Karpas-422 (cell line): ENCODE measurements around the gene AATK. TPM values are rescaled to one million over a fixed set of nuclear protein-coding genes. Genes with fewer than 3 reads are reported as not detected.

Source experiments
- DNase-seq: peaks from one replicate; pipeline ENCODE4 v3.0.0-alpha.2; 2015
- H2AFZ ChIP-seq: fragments of 200-600 bp; sonication (generic); 2 replicates; pipeline ENCODE4 v1.6.1; 2014; ENCODE audit warnings: antibody characterized with exemption, low read length, mixed read lengths
- H3K27ac ChIP-seq: fragments of 200-600 bp; sonication (generic); 2 replicates; pipeline ENCODE4 v1.5.1; 2014; ENCODE audit warnings: mild to moderate bottlenecking, low read length, moderate library complexity
- H3K27me3 ChIP-seq: fragments of 200-600 bp; sonication (generic); 2 replicates; pipeline ENCODE4 v1.6.1; 2014; ENCODE audit warnings: low read length, mixed read lengths
- H3K36me3 ChIP-seq: fragments of 200-600 bp; sonication (generic); 2 replicates; pipeline ENCODE4 v1.6.1; 2014; ENCODE audit warnings: low read length, mixed read lengths; ENCODE audit not compliant: insufficient read depth
- H3K4me1 ChIP-seq: fragments of 200-600 bp; sonication (generic); 2 replicates; pipeline ENCODE4 v1.6.1; 2014; ENCODE audit warnings: mild to moderate bottlenecking, low read length, mixed read lengths
- H3K4me2 ChIP-seq: fragments of 200-600 bp; sonication (generic); 2 replicates; pipeline ENCODE4 v1.6.1; 2014; ENCODE audit warnings: low read length, low read depth, mild to moderate bottlenecking; ENCODE audit not compliant: poor library complexity, severe bottlenecking
- H3K4me3 ChIP-seq: fragments of 200-600 bp; sonication (generic); 2 replicates; pipeline ENCODE4 v1.5.1; 2014; ENCODE audit warnings: mild to moderate bottlenecking, antibody characterized with exemption, low read length, mixed read lengths
- H3K79me2 ChIP-seq: fragments of 200-600 bp; sonication (generic); 2 replicates; pipeline ENCODE4 v1.6.1; 2014; ENCODE audit warnings: mild to moderate bottlenecking, low read length, mixed read lengths
- H3K9ac ChIP-seq: fragments of 200-600 bp; sonication (generic); 2 replicates; pipeline ENCODE4 v1.6.0; 2014; ENCODE audit warnings: low read length
- H3K9me2 ChIP-seq: fragments of 200-600 bp; sonication (generic), shearing (Covaris generic); replicated peaks from 2 replicates; pipeline ENCODE4 v1.6.0; 2014; ENCODE audit warnings: mild to moderate bottlenecking, low read length, moderate library complexity; ENCODE audit not compliant: insufficient read depth
- H3K9me3 ChIP-seq: fragments of 300-700, 200-600 bp; sonication (generic); 2 replicates; pipeline ENCODE4 v1.6.1; 2014; ENCODE audit warnings: low read length, mixed read lengths
- H4K20me1 ChIP-seq: fragments of 200-600 bp; sonication (generic); 2 replicates; pipeline ENCODE4 v1.6.1; 2014; ENCODE audit warnings: mild to moderate bottlenecking, antibody characterized with exemption, low read length, low read depth; ENCODE audit not compliant: insufficient read depth
- total RNA-seq: library from RNA; depleted of rRNA; stranded (reverse); fragments of >200 nt; shearing (Covaris generic); gene quantifications from 2 replicates; pipeline ENCODE4 v1.2.3, GENCODE V29; 2014; ENCODE audit warnings: low replicate concordance

Gene AATK
- total RNA-seq, 1 experiment from 2014 or later: not detected

GRCh38 chr17:81095383-81095762 is 70.6 kb downstream of the AATK start:
- H3K4me2 ChIP-seq: no peak overlapping the region
- no peaks in the 10 kb centered on the region for H3K36me3 ChIP-seq
- DNase-seq: peak; percentile 56
- no peak overlapping the region for H3K4me3 ChIP-seq
- no peak overlapping the region for H3K27ac ChIP-seq
- H4K20me1 ChIP-seq: peaks cover 11% of the 10 kb centered on the region; the same call in 1 of the 2 replicates
- H3K9me2 ChIP-seq: no peaks in the 10 kb centered on the region
- H3K79me2 ChIP-seq: no peaks in the 10 kb centered on the region
- H3K27me3 ChIP-seq: no peaks in the 10 kb centered on the region
- no peak overlapping the region for H2AFZ ChIP-seq
- H3K9me3 ChIP-seq: no peaks in the 10 kb centered on the region
- no peak overlapping the region for H3K9ac ChIP-seq
- H3K4me1 ChIP-seq: peaks cover 8% of the 10 kb centered on the region

GRCh38 chr17:81094509-81095382 is 71.3 kb downstream of the AATK start:
- Histone ChIP-seq H2AFZ (no peak overlapping the region), H3K36me3 (no peaks in the 10 kb centered on the region), H3K4me2 (no peak overlapping the region), H3K79me2 (no peaks in the 10 kb centered on the region), H3K9ac (no peak overlapping the region), H3K4me3 (no peak overlapping the region), H3K27me3 (no peaks in the 10 kb centered on the region), H3K9me2 (no peaks in the 10 kb centered on the region), H3K4me1 (peaks cover 8% of the 10 kb centered on the region), H4K20me1 (peaks cover 11% of the 10 kb centered on the region; the same call in 1 of the 2 replicates), H3K9me3 (no peaks in the 10 kb centered on the region), H3K27ac (no peak overlapping the region)
- peak; percentile 58 for DNase-seq

GRCh38 chr17:81093619-81094508 is 72.2 kb downstream of the AATK start:
- Histone ChIP-seq H3K9me3 (no peaks in the 10 kb centered on the region), H4K20me1 (peaks cover 11% of the 10 kb centered on the region; the same call in 1 of the 2 replicates), H3K9ac (no peak overlapping the region), H3K27ac (no peak overlapping the region), H3K36me3 (no peaks in the 10 kb centered on the region), H3K4me2 (no peak overlapping the region), H3K79me2 (no peaks in the 10 kb centered on the region), H3K4me1 (peaks cover 8% of the 10 kb centered on the region), H3K9me2 (no peaks in the 10 kb centered on the region), H2AFZ (no peak overlapping the region), H3K27me3 (no peaks in the 10 kb centered on the region), H3K4me3 (no peak overlapping the region)
- no peak for DNase-seq

- no peak overlapping the region for H3K4me3 ChIP-seq
- H2AFZ ChIP-seq: no peak overlapping the region
- no peak for DNase-seq
- H3K4me2 ChIP-seq: no peak overlapping the region
- H3K79me2 ChIP-seq: no peaks in the 10 kb centered on the region
- no peaks in the 10 kb centered on the region for H3K36me3 ChIP-seq
- no peaks in the 10 kb centered on the region for H3K27me3 ChIP-seq
- H3K9me2 ChIP-seq: no peaks in the 10 kb centered on the region
- H3K9me3 ChIP-seq: no peaks in the 10 kb centered on the region
- no peak overlapping the region for H3K27ac ChIP-seq
- H4K20me1 ChIP-seq: peaks cover 11% of the 10 kb centered on the region; the same call in 1 of the 2 replicates
- H3K9ac ChIP-seq: no peak overlapping the region
- peaks cover 8% of the 10 kb centered on the region for H3K4me1 ChIP-seq
These were observed 73.4 kb downstream of the AATK start for GRCh38 chr17:81092518-81093095.

GRCh38 chr17:81091774-81092517 is 74.1 kb downstream of the AATK start:
- H3K4me2 ChIP-seq: no peak overlapping the region

GRCh38 chr17:81091154-81091553 is 74.9 kb downstream of the AATK start:
- Histone ChIP-seq H3K27ac (no peak overlapping the region), H3K27me3 (no peaks in the 10 kb centered on the region), H3K9me3 (no peaks in the 10 kb centered on the region), H3K9me2 (no peaks in the 10 kb centered on the region), H3K36me3 (no peaks in the 10 kb centered on the region), H3K9ac (no peak overlapping the region), H3K4me3 (no peak overlapping the region), H3K79me2 (no peaks in the 10 kb centered on the region), H3K4me2 (no peak overlapping the region), H2AFZ (no peak overlapping the region), H3K4me1 (peaks cover 8% of the 10 kb centered on the region), H4K20me1 (peaks cover 5% of the 10 kb centered on the region; the same call in 1 of the 2 replicates)
- DNase-seq: no peak

More at GRCh38 chr17:81091774-81092517, 74.1 kb downstream of the AATK start:
- peaks cover 11% of the 10 kb centered on the region; the same call in 1 of the 2 replicates for H4K20me1 ChIP-seq
- H3K79me2 ChIP-seq: no peaks in the 10 kb centered on the region
- no peaks in the 10 kb centered on the region for H3K36me3 ChIP-seq
- no peak overlapping the region for H2AFZ ChIP-seq
- peaks cover 8% of the 10 kb centered on the region for H3K4me1 ChIP-seq
- no peak overlapping the region for H3K27ac ChIP-seq
- no peaks in the 10 kb centered on the region for H3K9me3 ChIP-seq
- DNase-seq: no peak
- no peak overlapping the region for H3K4me3 ChIP-seq
- H3K27me3 ChIP-seq: no peaks in the 10 kb centered on the region
- H3K9ac ChIP-seq: no peak overlapping the region
- no peaks in the 10 kb centered on the region for H3K9me2 ChIP-seq

- H3K36me3 ChIP-seq: no peaks in the 10 kb centered on the region
- H3K9ac ChIP-seq: no peak overlapping the region
- H2AFZ ChIP-seq: no peak overlapping the region
- no peak overlapping the region for H3K4me3 ChIP-seq
- no peak overlapping the region for H3K4me2 ChIP-seq
- peak; percentile 74 for DNase-seq
- H3K27ac ChIP-seq: no peak overlapping the region
- no peaks in the 10 kb centered on the region for H3K9me3 ChIP-seq
- H3K79me2 ChIP-seq: no peaks in the 10 kb centered on the region
- H3K4me1 ChIP-seq: peaks cover 6% of the 10 kb centered on the region
- H4K20me1 ChIP-seq: peaks cover 5% of the 10 kb centered on the region; the same call in 1 of the 2 replicates
- H3K27me3 ChIP-seq: no peaks in the 10 kb centered on the region
- H3K9me2 ChIP-seq: no peaks in the 10 kb centered on the region
These were observed 75.5 kb downstream of the AATK start for GRCh38 chr17:81090361-81091136.
